ENCODE results near the gene HELZ2.

HELZ2 gene

DNA sequence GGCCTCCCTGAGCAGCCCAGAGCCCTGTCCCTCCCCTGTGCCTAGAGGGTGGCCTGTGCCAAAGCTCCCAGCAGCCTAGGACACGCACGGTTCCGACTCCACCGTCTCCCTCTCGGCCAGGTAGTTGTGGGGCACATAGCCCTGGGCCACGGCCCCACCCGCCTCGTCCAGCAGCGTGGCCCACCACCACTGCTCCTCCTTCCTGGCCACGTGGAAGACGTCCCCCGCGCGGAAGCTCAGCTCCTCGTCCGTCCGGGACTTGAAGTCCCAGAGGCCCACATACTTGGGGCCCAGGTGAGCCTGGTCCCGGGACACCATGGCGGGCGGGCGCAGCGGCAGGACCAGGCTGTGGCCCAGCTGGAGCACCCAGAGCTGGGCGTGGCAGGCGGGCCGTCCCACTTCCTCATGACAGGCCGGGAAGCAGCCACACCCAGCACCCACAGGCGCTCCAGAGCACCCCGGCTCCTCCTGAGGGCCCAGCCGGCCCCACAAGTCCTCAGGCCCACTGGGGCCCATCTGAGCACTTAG is 37.0 kb downstream of the HELZ2 start, which contains the start of gene PTK6:
PTK6 (minus strand) TSS at position 380 of the 528 bp plus-strand sequence; CDS start at position 318, 62 bp downstream.
- no peaks in the 10 kb centered on the region for H3K36me3 ChIP-seq (ENCODE audit: control insufficient read depth in 1 of 2, insufficient read depth in 2 of 2, low read length in 2 of 2)
- H3K4me1 ChIP-seq (ENCODE audit: control insufficient read depth in 1 of 2, insufficient read depth in 2 of 2, low read length in 2 of 2) = peaks cover 0 to 10% of the 10 kb centered on the region in 2 donors
- peak within 1 kb of the TSS; percentile 45 for H3K27ac ChIP-seq (ENCODE audit: low read length)
- H3K9me3 ChIP-seq (ENCODE audit: control insufficient read depth in 1 of 2, low read length in 2 of 2) = no peaks in the 10 kb centered on the region
- peak within 1 kb of the TSS; percentile 6 to 26 for H3K4me3 ChIP-seq (ENCODE audit: low read depth in 1 of 2, low read length in 2 of 2)
- H3K27me3 ChIP-seq (ENCODE audit: low read depth, low read length) = no peaks in the 10 kb centered on the region

DNA sequence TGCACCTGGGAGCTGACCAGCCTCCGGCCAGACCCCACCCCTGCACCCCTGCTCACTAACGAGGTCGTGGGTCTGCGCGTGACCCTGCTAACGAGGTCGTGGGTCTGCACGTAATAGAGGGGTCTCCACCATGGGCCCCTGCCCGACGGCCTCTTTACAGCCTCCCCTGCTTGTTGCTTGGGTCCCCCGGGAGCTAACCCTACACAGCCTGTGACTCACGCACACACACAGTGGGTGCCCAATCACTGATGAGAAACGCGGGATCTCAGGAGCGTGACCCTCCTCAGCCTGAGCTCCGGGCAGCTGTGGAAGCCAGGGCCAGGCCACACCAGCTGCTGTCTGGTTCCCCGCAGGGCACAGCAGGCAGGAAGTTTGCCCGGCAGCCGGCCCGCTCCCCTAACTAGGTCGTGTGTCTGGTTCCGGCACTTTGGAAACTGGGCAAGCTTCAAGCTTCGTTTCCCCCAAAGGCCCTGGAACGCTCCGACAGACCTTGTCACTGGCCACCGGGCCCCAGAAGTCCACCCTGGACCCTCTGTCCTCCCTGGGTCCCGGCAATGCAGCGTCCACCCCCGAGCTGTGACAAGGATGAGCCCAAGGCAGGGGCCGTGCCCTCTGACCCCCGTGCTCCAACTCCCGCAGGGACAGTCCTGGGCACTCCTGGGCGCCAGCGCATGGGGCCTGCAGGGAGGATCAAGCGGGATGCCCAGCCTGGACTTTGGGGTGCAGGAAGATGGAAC is 37.6 kb downstream of the HELZ2 start:
- no peaks in the 10 kb centered on the region for H3K27me3 ChIP-seq (ENCODE audit: low read depth, low read length)
- peak overlapping the region in 1 of 2 donors; percentile 26 for H3K4me3 ChIP-seq (ENCODE audit: low read depth in 1 of 2, low read length in 2 of 2)
- no peaks in the 10 kb centered on the region for H3K36me3 ChIP-seq (ENCODE audit: control insufficient read depth in 1 of 2, insufficient read depth in 2 of 2, low read length in 2 of 2)
- H3K9me3 ChIP-seq (ENCODE audit: control insufficient read depth in 1 of 2, low read length in 2 of 2) = no peaks in the 10 kb centered on the region
- H3K27ac ChIP-seq (ENCODE audit: low read length) = no peak overlapping the region
- H3K4me1 ChIP-seq (ENCODE audit: control insufficient read depth in 1 of 2, insufficient read depth in 2 of 2, low read length in 2 of 2) = peaks cover 0 to 10% of the 10 kb centered on the region in 2 donors

DNA sequence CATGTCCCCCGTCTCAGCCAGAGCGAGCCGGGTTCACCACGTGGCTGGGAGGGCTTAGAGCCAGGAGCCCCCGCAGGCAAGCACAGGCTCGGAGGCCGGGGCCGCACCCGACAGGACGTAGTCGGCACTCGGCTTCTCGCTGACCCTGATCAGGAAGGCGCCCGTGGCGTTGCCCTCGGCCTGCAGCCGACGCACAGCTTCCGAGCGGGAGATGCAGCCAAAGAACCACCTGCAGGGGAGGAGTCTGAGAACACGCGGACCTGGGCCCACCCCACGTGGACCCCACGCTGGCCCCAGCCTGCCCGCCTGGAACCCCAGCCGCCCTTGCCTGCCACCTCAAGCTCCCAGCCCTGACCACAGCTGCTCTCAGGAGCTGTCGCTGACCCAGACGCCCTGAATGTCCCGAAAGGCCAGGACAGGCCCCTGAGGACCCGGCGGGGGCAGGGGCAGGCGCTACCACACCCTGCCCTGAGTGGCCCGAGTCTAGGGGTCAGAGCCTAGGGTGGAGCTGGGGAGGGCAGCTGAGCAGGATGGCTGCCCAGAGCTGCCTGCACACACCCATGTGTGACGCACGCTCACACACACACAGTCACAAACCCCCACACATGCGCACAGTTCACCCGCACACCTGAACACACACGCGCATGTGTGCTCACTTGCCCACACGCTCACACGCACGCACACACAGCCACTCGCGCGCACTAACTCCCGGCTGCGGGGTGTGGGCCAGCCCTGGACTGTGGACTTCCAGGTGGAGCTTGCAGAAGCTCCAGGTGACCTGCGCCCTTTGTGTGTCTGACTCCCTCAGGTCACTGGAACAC is 39.0 kb downstream of the HELZ2 start:
- no peaks in the 10 kb centered on the region for H3K27me3 ChIP-seq (ENCODE audit: low read depth, low read length)
- no peaks in the 10 kb centered on the region for H3K36me3 ChIP-seq (ENCODE audit: control insufficient read depth in 1 of 2, insufficient read depth in 2 of 2, low read length in 2 of 2)
- no peaks in the 10 kb centered on the region for H3K9me3 ChIP-seq (ENCODE audit: control insufficient read depth in 1 of 2, low read length in 2 of 2)
- H3K4me1 ChIP-seq (ENCODE audit: control insufficient read depth in 1 of 2, insufficient read depth in 2 of 2, low read length in 2 of 2) = peaks cover 0 to 10% of the 10 kb centered on the region in 2 donors
- H3K27ac ChIP-seq (ENCODE audit: low read length) = no peak overlapping the region
- no peak overlapping the region for H3K4me3 ChIP-seq (ENCODE audit: low read depth in 1 of 2, low read length in 2 of 2)

DNA sequence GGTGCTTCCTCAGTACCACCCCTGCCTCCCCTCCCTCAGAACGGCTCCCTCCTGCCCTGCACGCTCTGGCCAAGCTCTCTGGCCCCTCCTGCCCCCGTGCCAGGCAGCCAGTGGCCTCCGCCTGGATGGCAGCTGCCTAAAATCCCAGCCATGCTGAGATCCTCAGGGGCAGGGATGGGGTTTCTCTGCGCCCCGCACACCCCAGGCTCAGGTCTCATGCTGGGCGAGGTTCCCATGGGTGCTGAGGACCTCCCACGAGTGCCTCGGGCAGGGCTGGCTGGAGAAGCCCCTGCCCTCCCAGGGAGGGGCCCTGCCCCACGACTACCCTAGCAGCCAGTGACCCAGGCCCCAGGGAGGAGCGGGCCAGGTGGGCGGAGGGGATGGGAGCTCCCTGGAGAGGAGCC is 39.6 kb downstream of the HELZ2 start:
- Histone ChIP-seq H3K27ac (ENCODE audit: low read length) (no peak overlapping the region), H3K4me1 (ENCODE audit: control insufficient read depth in 1 of 2, insufficient read depth in 2 of 2, low read length in 2 of 2) (peaks cover 0 to 10% of the 10 kb centered on the region in 2 donors), H3K36me3 (ENCODE audit: control insufficient read depth in 1 of 2, insufficient read depth in 2 of 2, low read length in 2 of 2) (no peaks in the 10 kb centered on the region), H3K4me3 (ENCODE audit: low read depth in 1 of 2, low read length in 2 of 2) (no peak overlapping the region), H3K27me3 (ENCODE audit: low read depth, low read length) (no peaks in the 10 kb centered on the region), H3K9me3 (ENCODE audit: control insufficient read depth in 1 of 2, low read length in 2 of 2) (no peaks in the 10 kb centered on the region)

DNA sequence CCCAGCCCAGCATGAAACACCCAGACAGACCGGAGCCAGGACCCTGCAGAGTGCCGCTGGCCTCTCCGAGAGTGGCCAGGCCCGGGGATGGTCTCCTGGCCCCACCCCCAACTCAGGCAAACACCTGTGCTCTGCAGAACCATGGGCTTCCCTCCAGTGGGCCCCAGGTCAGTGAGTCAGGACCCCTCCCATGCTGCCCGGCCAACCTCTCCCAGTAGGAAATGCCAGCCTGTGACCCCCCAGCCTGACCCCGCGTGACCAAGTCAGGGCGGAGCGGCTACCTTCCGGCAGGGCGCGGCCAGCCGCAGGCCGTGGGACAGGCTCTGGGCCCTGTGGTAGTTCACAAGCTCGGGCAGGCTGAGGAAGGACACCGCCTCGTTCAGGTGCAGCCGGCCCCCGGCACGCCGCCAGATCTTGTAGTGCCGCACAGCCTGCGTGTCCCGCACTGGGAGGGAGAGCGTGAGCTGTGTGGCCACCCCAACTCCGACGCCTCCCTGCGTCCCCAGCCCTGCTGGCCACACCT is 40.1 kb downstream of the HELZ2 start:
- Histone ChIP-seq H3K27ac (ENCODE audit: low read length) (no peak overlapping the region), H3K27me3 (ENCODE audit: low read depth, low read length) (no peaks in the 10 kb centered on the region), H3K36me3 (ENCODE audit: control insufficient read depth in 1 of 2, insufficient read depth in 2 of 2, low read length in 2 of 2) (no peaks in the 10 kb centered on the region), H3K4me3 (ENCODE audit: low read depth in 1 of 2, low read length in 2 of 2) (no peak overlapping the region), H3K9me3 (ENCODE audit: control insufficient read depth in 1 of 2, low read length in 2 of 2) (no peaks in the 10 kb centered on the region), H3K4me1 (ENCODE audit: control insufficient read depth in 1 of 2, insufficient read depth in 2 of 2, low read length in 2 of 2) (peaks cover 0 to 10% of the 10 kb centered on the region in 2 donors)

DNA sequence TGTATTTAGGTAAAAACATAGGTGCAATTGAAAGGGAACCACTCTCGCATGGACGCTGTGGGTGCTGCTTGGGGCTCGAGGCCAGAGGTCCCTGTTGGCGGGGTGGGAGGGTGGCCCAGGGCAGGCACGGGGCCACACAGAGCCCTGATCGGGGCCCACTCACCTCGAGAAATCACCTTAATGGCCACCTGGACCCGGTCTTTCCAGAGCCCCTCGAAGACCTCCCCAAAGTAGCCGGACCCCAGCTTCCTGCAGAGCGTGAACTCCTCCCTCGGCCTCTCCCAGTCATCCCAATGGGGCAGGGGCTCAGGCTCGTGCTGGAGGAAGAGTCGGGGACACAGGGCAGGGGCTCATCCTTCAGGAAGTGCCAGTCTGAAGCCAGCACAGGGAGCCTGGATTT is 40.7 kb downstream of the HELZ2 start:
- Histone ChIP-seq H3K4me1 (ENCODE audit: control insufficient read depth in 1 of 2, insufficient read depth in 2 of 2, low read length in 2 of 2) (peaks cover 0 to 10% of the 10 kb centered on the region in 2 donors), H3K27me3 (ENCODE audit: low read depth, low read length) (no peaks in the 10 kb centered on the region), H3K4me3 (ENCODE audit: low read depth in 1 of 2, low read length in 2 of 2) (no peak overlapping the region), H3K36me3 (ENCODE audit: control insufficient read depth in 1 of 2, insufficient read depth in 2 of 2, low read length in 2 of 2) (no peaks in the 10 kb centered on the region), H3K9me3 (ENCODE audit: control insufficient read depth in 1 of 2, low read length in 2 of 2) (no peaks in the 10 kb centered on the region), H3K27ac (ENCODE audit: low read length) (no peak overlapping the region)

DNA sequence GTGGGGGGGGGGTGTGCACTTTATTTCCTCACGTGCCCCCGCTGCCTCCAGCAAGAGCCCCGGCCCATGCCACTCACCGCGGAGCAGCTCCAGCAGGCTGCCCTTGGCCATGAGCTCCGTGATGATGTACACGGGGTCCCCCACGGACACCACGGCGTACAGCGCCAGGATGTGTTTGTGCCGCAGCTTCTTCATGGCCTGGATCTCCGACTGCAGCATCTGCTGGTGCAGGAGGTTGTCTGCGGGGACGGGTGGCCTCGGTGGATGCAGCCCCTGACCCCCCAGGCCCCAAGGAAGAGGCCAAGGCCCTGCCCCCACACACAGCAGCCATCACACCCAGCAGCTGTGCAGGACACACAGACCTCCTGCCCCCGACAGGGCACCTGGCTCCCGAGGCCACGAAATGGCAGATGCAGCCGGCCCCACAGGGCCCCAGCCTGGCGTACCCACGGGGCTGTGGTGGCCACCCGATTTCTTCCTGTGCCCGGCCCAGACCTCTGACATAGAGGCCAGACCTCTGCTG is 41.5 kb downstream of the HELZ2 start:
- H3K4me1 ChIP-seq (ENCODE audit: control insufficient read depth in 1 of 2, insufficient read depth in 2 of 2, low read length in 2 of 2) = peaks cover 0 to 4% of the 10 kb centered on the region in 2 donors
- no peak overlapping the region for H3K4me3 ChIP-seq (ENCODE audit: low read depth in 1 of 2, low read length in 2 of 2)
- no peaks in the 10 kb centered on the region for H3K36me3 ChIP-seq (ENCODE audit: control insufficient read depth in 1 of 2, insufficient read depth in 2 of 2, low read length in 2 of 2)
- no peaks in the 10 kb centered on the region for H3K9me3 ChIP-seq (ENCODE audit: control insufficient read depth in 1 of 2, low read length in 2 of 2)
- no peaks in the 10 kb centered on the region for H3K27me3 ChIP-seq (ENCODE audit: low read depth, low read length)
- no peak overlapping the region for H3K27ac ChIP-seq (ENCODE audit: low read length)

DNA sequence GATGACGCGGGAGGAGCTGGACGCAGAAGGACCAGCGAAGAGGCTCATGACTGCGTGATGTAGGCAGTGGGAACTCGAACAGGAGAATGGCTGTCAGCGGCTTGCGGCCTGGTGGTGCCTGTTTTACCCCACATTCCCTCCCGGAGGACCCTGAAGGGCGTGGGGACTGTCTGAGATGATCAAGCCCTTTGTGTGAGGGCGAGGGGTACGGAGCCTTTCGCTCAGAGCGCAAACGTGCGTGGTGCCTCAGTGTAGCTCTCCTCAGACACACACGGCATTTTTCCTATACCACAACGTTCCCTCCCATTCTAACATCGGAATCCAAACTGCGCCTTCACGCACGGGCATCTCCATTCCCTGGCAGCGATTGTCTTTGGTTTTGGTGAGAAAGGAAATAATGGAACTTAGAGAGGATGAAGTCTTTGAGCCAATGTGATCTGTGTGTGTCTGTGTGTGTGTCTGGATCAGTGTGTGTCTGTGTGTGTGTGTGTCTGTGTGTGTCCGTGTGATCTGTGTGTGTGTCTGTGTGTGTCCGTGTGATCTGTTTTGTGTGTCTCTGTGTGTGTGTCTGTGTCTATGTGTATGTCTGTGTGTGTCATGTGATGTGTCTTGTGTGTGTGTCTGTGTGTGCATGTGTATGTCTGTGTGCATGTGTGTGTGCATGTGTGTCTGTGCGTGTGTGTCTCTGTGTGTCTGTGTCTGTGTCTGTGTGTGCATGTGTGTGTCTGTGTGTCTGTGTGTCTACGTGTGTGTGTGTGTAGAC is 42.2 kb downstream of the HELZ2 start:
- Histone ChIP-seq H3K4me3 (ENCODE audit: low read depth in 1 of 2, low read length in 2 of 2) (no peak overlapping the region), H3K9me3 (ENCODE audit: control insufficient read depth in 1 of 2, low read length in 2 of 2) (no peaks in the 10 kb centered on the region), H3K27ac (ENCODE audit: low read length) (no peak overlapping the region), H3K27me3 (ENCODE audit: low read depth, low read length) (no peaks in the 10 kb centered on the region), H3K4me1 (ENCODE audit: control insufficient read depth in 1 of 2, insufficient read depth in 2 of 2, low read length in 2 of 2) (no peaks in the 10 kb centered on the region), H3K36me3 (ENCODE audit: control insufficient read depth in 1 of 2, insufficient read depth in 2 of 2, low read length in 2 of 2) (no peaks in the 10 kb centered on the region)

DNA sequence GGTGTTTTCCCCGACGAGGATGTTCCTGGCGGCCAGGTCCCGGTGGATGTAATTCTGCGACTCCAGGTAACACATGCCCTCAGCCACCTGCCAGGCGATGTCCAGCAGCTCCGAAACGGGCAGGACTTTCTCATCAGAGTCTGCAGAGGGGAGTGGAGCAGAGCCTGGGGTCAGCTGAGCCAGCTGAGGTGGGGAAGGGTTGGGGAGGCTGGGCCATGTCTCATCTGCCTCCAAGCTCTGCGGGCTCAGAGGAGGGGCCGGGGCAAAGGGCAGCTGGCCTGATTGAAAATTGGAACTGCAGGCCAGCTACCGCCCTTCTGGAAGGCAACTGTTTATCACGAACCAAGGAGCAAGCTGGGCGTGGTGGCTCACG is 43.3 kb downstream of the HELZ2 start:
- Histone ChIP-seq H3K9me3 (ENCODE audit: control insufficient read depth in 1 of 2, low read length in 2 of 2) (no peaks in the 10 kb centered on the region), H3K36me3 (ENCODE audit: control insufficient read depth in 1 of 2, insufficient read depth in 2 of 2, low read length in 2 of 2) (no peaks in the 10 kb centered on the region), H3K4me3 (ENCODE audit: low read depth in 1 of 2, low read length in 2 of 2) (no peak overlapping the region), H3K4me1 (ENCODE audit: control insufficient read depth in 1 of 2, insufficient read depth in 2 of 2, low read length in 2 of 2) (no peaks in the 10 kb centered on the region), H3K27me3 (ENCODE audit: low read depth, low read length) (no peaks in the 10 kb centered on the region), H3K27ac (ENCODE audit: low read length) (no peak overlapping the region)

DNA sequence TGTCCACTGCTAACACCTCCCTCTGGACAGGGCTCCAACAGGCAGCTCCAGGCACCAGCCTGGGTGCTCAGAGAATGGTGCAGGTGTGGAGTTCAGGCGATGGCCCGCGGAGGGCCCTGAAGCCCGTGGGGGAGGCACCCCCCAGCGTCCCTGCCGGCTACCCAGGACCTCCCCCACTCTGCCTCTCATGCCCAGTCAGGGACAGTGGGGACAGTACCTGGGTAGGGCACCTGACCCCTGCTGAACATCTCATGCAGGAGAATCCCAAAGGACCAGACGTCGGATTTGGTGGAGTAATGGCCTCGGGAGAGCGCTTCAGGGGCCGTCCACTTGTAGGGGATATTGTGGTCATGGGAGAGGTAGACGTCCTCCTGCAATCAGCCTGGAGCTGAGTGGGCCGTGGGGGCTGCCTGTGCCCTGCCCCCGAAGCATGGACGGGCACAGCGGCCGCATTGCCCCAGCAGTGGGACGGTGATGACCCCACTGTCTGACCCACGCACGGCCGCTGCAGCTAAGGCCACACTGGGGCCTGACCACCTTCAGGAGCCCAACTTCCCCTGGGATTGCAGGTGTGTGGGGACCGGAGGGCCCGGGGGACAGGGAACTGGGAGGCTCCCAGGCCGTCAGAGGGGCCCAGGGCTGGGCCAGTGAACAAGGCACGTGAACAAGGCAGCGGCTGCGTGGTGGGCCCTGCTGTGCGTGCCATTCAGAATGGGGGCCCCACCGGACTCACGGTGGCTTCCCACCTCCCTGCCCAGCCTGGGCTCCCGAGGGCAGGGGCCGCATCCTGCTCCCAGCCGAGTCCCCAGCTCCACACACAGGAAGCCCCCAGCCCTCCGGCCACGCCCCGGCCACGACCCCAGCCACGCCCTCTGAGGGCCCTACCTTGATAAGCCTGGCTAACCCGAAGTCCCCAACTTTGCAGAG is 43.9 kb downstream of the HELZ2 start:
- no peaks in the 10 kb centered on the region for H3K9me3 ChIP-seq (ENCODE audit: control insufficient read depth in 1 of 2, low read length in 2 of 2)
- H3K4me1 ChIP-seq (ENCODE audit: control insufficient read depth in 1 of 2, insufficient read depth in 2 of 2, low read length in 2 of 2) = no peaks in the 10 kb centered on the region
- no peaks in the 10 kb centered on the region for H3K36me3 ChIP-seq (ENCODE audit: control insufficient read depth in 1 of 2, insufficient read depth in 2 of 2, low read length in 2 of 2)
- no peak overlapping the region for H3K4me3 ChIP-seq (ENCODE audit: low read depth in 1 of 2, low read length in 2 of 2)
- no peak overlapping the region for H3K27ac ChIP-seq (ENCODE audit: low read length)
- H3K27me3 ChIP-seq (ENCODE audit: low read depth, low read length) = no peaks in the 10 kb centered on the region

All from muscle layer of duodenum (tissue), 2 donors.